K562 (cell line): ENCODE measurements around the gene TBATA. TPM values are rescaled to one million over a fixed set of nuclear protein-coding genes. Genes with fewer than 3 reads are reported as not detected.

Experiments used
- BACH1 ChIP-seq: fragments of 200-800 bp; sonication (Bioruptor generic); IDR thresholded peaks from 2 replicates; pipeline ENCODE4 v1.6.1; 2016; ENCODE audit warnings: missing genetic modification characterization, missing compliant biosample characterization
- CEBPG ChIP-seq, 3 experiments: fragments of 200-800 bp in 1 of 3; sonication (Bioruptor generic) in 1 of 3; sonication (generic) in 1 of 3; formaldehyde crosslinking in 1 of 3; IDR thresholded peaks in 2 of 3; conservative IDR thresholded peaks in 1 of 3; 2 replicates each; pipeline versions ENCODE4 v1.6.1 to v1.8.0; 2016 to 2022; ENCODE audit warnings: missing compliant biosample characterization in 2 of 3, missing genetic modification characterization in 2 of 3, mild to moderate bottlenecking in 1 of 3, missing genetic modification reagents in 1 of 3
- RBM22 ChIP-seq: fragments of 200-400 bp; formaldehyde crosslinking; IDR thresholded peaks from 2 replicates; pipeline ENCODE4 v1.6.1; 2018; ENCODE audit warnings: low read length, low read depth; ENCODE audit not compliant: poor library complexity, severe bottlenecking
- SLC30A9 ChIP-seq: fragments of 250-450 bp; sonication (Bioruptor Pico); IDR thresholded peaks from 2 replicates; pipeline ENCODE4 v1.8.0; 2022; ENCODE audit warnings: mild to moderate bottlenecking, moderate library complexity
- ZNF133 ChIP-seq: fragments of 250-450 bp; sonication (Bioruptor Pico); IDR thresholded peaks from 2 replicates; pipeline ENCODE4 v1.4.0; 2020; ENCODE audit warnings: mild to moderate bottlenecking
- ZNF175 ChIP-seq: fragments of 200-800 bp; sonication (Bioruptor generic); IDR thresholded peaks from 2 replicates; pipeline ENCODE4 v1.6.1; 2016; ENCODE audit warnings: low read depth, mild to moderate bottlenecking, missing genetic modification characterization, missing compliant biosample characterization
- polyA plus RNA-seq, 8 experiments: library from polyadenylated mRNA; depleted of rRNA in 4 of 8; stranded (reverse) in 5 of 8; unstranded in 3 of 8; fragments of >200 nt; fragmentation: Nextera tagmentation in 2 of 8; fragmentation: Illumina TruSeq in 1 of 8; extraction: Ambion mirVana in 2 of 8; extraction: Trizol in 1 of 8; gene quantifications; 2 replicates each; pipeline versions ENCODE4 v1.2.1 to v1.2.3, GENCODE V29; 2011 to 2014; ENCODE audit warnings: inconsistent platforms in 1 of 8, missing spikeins in 1 of 8
- small RNA-seq: library from RNA; depleted of rRNA; stranded (forward); fragments of <200 nt; gene quantifications from one replicate; pipeline ENCODE3, GENCODE V24; 2014
- total RNA-seq, 7 experiments: library from RNA; depleted of rRNA in 6 of 7; stranded (reverse); fragments of >200 nt in 6 of 7; fragmentation: Illumina TruSeq in 2 of 7; extraction: Trizol in 2 of 7; gene quantifications; 2 replicates each; pipeline versions ENCODE4 v1.2.1 to v1.2.3, GENCODE V29; 2011 to 2021; ENCODE audit warnings: low replicate concordance in 1 of 7

Gene TBATA
- total and polyA plus RNA-seq, 9 of the 15 experiments (the other 6 are each of a cell fraction or from before 2014, with no cell fraction given): not detected

DNA sequence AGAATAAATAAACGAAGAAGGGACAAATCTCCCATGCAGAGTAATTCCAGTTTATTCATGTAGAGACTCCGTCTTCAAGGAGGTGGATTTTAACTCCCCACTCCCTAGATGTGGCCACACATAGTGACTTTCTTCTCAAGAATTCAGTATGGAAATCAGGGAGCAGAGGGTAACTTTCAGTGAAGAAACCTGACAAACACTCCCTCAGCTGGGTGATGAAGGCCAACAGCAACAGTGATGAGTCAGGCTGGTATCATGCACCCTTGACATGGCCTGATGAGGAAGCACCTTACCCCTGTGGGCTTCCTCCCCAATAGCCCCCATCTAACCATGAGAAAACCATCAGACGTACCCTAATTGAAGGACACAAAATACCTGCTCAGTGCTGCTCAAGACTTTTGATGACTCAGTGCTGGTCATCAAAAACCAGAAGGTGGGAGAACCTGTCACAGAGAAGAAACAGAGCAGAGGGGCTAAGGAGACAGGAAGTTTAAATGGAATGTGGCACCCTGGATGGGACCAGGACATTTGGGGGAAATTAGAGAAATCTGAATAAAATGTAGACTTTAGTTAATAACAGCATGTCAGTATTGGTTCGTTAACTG is 62.3 kb downstream of the TBATA start (continued):
- no peak for TF ChIP-seq SLC30A9
- TF ChIP-seq ZNF133 (CRISPR knock-in tag): no peak
- no peak for TF ChIP-seq CEBPG (CRISPR knock-in tag; IDR thresholded peaks at IDR 0.05)
- peak in 1 of 2 experiments; percentile 84; a peak in 2 of 4 replicates for TF ChIP-seq CEBPG (tag; conservative IDR thresholded peaks at IDR 0.05 in 1 of 2, IDR thresholded peaks at IDR 0.05 in 1 of 2)
- TF ChIP-seq ZNF175: peak; percentile 65; the same call in 1 of the 2 replicates
- no peak for TF ChIP-seq RBM22
- TF ChIP-seq BACH1 (tag): 0 out of 2 replicates have a peak, but pooled peaks have one; percentile 39

Small RNAs within 50 kb of the gene (small RNA-seq; reads per million reads assigned to genes)
- gene RPS26P40: not detected

Other genes with a start within 250 kb of the TBATA start
- 4.9 and 5.3 TPM in 2 replicates for gene PRF1, start 182.6 kb downstream of the TBATA start, total RNA-seq (2014; rRNA removed)
- gene PRF1, start 182.6 kb downstream of the TBATA start, total RNA-seq (2014; rRNA removed; fragmentation: Illumina TruSeq; extraction: Trizol): 4.3 and 5.4 TPM in 2 replicates
- 6.4 and 7.9 TPM in 2 replicates for gene PRF1, start 182.6 kb downstream of the TBATA start, total RNA-seq (2015; rRNA removed; fragmentation: Illumina TruSeq; extraction: Trizol)
- 8.6 and 9.0 TPM in 2 replicates for gene PRF1, start 182.6 kb downstream of the TBATA start, total RNA-seq (2021)
- gene PRF1, start 182.6 kb downstream of the TBATA start, polyA plus RNA-seq (2011; rRNA removed): 0.84 and 4.3 TPM in 2 replicates
- gene PRF1, start 182.6 kb downstream of the TBATA start, polyA plus RNA-seq (2014; fragmentation: Illumina TruSeq; extraction: Trizol): 6.4 and 10.7 TPM in 2 replicates
- 1 to 10 TPM; 6.3 to 7.4 TPM for gene PRF1, start 182.6 kb downstream of the TBATA start, polyA plus RNA-seq (2014; fragmentation: Nextera tagmentation; extraction: Ambion mirVana)
- gene PRF1, start 182.6 kb downstream of the TBATA start, polyA plus RNA-seq (2014; rRNA removed): 3.2 and 3.8 TPM in 2 replicates
- gene ADAMTS14, start 112.9 kb downstream of the TBATA start, total RNA-seq (2014; rRNA removed): 15.9 and 23.8 TPM in 2 replicates
- gene ADAMTS14, start 112.9 kb downstream of the TBATA start, total RNA-seq (2014; rRNA removed; fragmentation: Illumina TruSeq; extraction: Trizol): 4.3 and 6.3 TPM in 2 replicates
- gene ADAMTS14, start 112.9 kb downstream of the TBATA start, total RNA-seq (2015; rRNA removed; fragmentation: Illumina TruSeq; extraction: Trizol): 15.3 and 15.4 TPM in 2 replicates
- gene ADAMTS14, start 112.9 kb downstream of the TBATA start, total RNA-seq (2021): 30.4 and 31.7 TPM in 2 replicates
- 37.4 and 45.4 TPM in 2 replicates for gene ADAMTS14, start 112.9 kb downstream of the TBATA start, polyA plus RNA-seq (2011; rRNA removed)
- gene ADAMTS14, start 112.9 kb downstream of the TBATA start, polyA plus RNA-seq (2014; fragmentation: Illumina TruSeq; extraction: Trizol): 20.3 and 24.1 TPM in 2 replicates
- gene ADAMTS14, start 112.9 kb downstream of the TBATA start, polyA plus RNA-seq (2014; fragmentation: Nextera tagmentation; extraction: Ambion mirVana): under 1 TPM; 0.04 to 0.27 TPM
- 32.7 and 35.9 TPM in 2 replicates for gene ADAMTS14, start 112.9 kb downstream of the TBATA start, polyA plus RNA-seq (2014; rRNA removed)
- 7.2 and 7.8 TPM in 2 replicates for gene SGPL1, start 30.6 kb upstream of the TBATA start, total RNA-seq (2014; rRNA removed)
- 11.2 and 12.6 TPM in 2 replicates for gene SGPL1, start 30.6 kb upstream of the TBATA start, total RNA-seq (2014; rRNA removed; fragmentation: Illumina TruSeq; extraction: Trizol)
- gene SGPL1, start 30.6 kb upstream of the TBATA start, total RNA-seq (2015; rRNA removed; fragmentation: Illumina TruSeq; extraction: Trizol): 8.7 and 9.2 TPM in 2 replicates
- gene SGPL1, start 30.6 kb upstream of the TBATA start, total RNA-seq (2021): 11.4 and 18.0 TPM in 2 replicates
- gene SGPL1, start 30.6 kb upstream of the TBATA start, polyA plus RNA-seq (2011; rRNA removed): 6.8 and 9.5 TPM in 2 replicates
- 6.3 and 6.5 TPM in 2 replicates for gene SGPL1, start 30.6 kb upstream of the TBATA start, polyA plus RNA-seq (2014; fragmentation: Illumina TruSeq; extraction: Trizol)
- 1 to 10 TPM; 8.5 to 9.1 TPM for gene SGPL1, start 30.6 kb upstream of the TBATA start, polyA plus RNA-seq (2014; fragmentation: Nextera tagmentation; extraction: Ambion mirVana)
- gene SGPL1, start 30.6 kb upstream of the TBATA start, polyA plus RNA-seq (2014; rRNA removed): 5.3 and 6.0 TPM in 2 replicates
- gene PCBD1, start 103.2 kb upstream of the TBATA start, total RNA-seq (2014; rRNA removed): 67.0 and 94.5 TPM in 2 replicates
- 50.5 and 56.2 TPM in 2 replicates for gene PCBD1, start 103.2 kb upstream of the TBATA start, total RNA-seq (2014; rRNA removed; fragmentation: Illumina TruSeq; extraction: Trizol)
- gene PCBD1, start 103.2 kb upstream of the TBATA start, total RNA-seq (2015; rRNA removed; fragmentation: Illumina TruSeq; extraction: Trizol): 55.0 and 57.0 TPM in 2 replicates
- gene PCBD1, start 103.2 kb upstream of the TBATA start, total RNA-seq (2021): 62.2 and 68.5 TPM in 2 replicates
- gene PCBD1, start 103.2 kb upstream of the TBATA start, polyA plus RNA-seq (2011; rRNA removed): 55.3 and 70.5 TPM in 2 replicates
- 101 and 109 TPM in 2 replicates for gene PCBD1, start 103.2 kb upstream of the TBATA start, polyA plus RNA-seq (2014; fragmentation: Illumina TruSeq; extraction: Trizol)
- 10 to 100 TPM; 14.6 to 26.7 TPM for gene PCBD1, start 103.2 kb upstream of the TBATA start, polyA plus RNA-seq (2014; fragmentation: Nextera tagmentation; extraction: Ambion mirVana)
- 68.3 and 71.2 TPM in 2 replicates for gene PCBD1, start 103.2 kb upstream of the TBATA start, polyA plus RNA-seq (2014; rRNA removed)